ENCODE data around the gene ACACB.

The ACACB gene

DNA sequence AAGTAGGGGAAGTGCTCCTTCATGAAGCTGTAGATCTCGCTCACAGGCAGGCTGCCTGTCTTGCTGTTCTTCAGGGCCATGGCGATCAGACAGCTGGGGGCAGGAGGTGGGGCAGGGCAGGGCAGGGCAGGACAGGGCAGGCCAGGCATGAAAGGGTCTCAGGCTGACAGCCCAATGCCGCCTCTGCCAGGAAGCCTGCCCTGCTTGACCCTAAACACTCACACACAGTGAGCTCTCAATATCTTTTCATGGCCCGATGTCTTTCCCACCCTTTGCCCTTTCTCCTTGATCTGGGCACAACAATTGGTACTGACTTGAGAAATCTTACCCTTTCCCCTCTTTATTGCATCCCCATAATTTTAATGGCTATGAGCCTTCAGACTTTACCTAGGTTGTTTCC, 170.3 kb downstream of the ACACB start:
- DNase-seq, result no peak

DNA sequence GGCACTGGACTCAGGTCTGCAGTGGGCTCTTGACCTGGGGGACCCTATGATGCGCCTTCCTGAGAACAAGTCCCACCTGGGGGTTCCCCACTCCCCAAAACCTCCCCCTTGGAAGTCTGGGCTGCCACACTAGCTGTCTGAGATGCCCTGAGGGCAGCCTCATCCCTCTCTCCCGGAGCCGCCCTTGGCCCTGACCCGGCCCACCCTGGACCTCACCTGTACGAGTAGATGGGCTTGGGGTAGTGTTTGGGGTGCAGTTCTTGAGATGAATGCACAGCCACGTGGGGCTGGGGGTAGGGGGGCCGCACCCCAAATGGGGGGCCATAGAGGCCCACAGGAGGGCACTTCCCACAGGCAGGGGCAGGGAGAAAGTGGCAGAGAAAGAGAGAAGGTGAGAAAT, 170.8 kb downstream of the ACACB start:
- no peak for DNase-seq

DNA sequence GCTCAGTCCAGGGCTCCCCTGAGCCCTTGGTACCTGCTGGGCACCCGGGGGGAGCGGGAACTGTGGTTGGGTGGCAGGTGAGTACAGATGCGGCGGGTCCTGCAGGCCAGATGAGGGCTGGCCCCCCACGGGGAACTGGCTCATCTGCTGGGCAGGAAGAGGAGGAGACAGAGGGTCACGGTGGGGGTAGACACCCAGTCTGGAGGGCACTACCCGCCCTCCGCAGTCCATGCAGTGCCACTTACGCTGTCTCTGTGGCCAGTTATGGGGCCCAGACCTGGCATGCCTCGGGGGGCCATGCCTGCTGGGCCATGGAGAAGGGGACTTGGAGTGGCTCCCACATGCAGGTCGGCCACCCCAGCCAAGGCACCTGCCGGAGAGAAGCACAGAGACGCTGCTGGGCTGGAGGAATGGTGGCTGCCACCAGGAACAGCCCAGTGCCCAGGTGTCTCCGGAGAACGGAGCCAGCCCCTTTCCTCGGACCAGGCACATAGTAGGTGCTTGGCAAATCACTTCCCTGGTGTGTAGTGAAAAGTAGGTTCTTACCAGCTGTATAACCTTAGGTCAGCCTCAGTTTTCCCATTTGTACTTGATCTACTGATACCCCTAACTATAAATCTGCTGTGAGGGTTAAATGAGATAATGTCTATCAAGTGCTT, 171.6 kb downstream of the ACACB start:
- no peak for DNase-seq

DNA sequence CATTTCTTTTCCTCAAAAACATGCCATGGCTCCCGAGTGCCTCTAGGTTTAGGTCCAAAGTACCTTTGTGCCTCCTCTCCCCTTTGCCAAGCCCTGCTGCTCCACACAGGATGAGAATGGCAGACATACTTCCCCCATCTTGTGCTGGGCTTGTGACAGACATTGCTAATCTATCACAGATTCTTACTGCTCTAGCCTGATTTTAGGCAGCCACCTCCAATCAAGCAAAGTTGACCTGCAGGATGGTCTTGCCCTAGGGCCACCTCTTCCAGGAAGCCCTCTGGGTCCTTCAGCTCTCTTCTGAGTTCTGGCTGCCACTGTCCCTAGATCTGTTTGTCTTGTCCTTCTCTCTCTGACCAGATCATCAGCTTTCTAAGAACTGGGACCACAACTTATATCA, 172.2 kb downstream of the ACACB start:
- no peak for DNase-seq

DNA sequence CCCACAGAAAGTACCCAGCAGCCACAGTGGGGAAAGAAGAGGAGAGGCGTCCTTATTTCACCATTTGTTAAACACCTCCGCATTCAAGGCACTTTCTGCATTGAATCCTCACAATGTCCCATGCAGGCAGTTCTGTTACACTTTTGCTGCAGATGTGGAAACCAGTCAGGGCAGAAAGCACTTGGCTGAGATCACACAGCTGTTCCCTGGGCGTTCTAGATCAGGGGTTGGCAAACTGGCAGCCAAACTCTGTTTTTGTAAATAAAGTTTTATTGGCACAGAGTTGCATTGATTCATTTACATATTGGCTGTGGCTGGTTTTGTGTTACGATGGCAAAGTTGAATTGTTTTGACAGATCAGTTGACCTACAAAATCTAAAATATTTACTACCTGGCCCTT, 172.6 kb downstream of the ACACB start:
- no peak for DNase-seq

DNA sequence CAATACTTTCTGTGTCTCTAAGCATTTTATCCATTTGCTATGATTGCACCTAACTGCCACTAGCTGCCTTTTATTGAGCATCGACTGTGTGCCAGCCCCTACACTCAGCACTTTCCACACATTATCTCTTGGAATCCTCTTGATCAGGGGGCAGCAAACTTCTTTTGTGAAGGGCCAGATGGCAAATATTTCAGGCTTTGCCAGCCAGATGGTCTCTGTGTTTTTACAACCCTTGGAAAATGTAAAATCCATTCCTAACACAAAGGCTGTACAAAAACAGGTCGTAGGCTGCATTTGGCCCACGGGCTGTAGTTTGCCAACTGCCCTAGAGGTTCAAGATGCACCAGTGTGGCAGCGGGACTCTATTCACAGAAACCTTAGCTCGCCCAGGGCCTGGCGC, 173.2 kb downstream of the ACACB start:
- DNase-seq, result no peak

DNA sequence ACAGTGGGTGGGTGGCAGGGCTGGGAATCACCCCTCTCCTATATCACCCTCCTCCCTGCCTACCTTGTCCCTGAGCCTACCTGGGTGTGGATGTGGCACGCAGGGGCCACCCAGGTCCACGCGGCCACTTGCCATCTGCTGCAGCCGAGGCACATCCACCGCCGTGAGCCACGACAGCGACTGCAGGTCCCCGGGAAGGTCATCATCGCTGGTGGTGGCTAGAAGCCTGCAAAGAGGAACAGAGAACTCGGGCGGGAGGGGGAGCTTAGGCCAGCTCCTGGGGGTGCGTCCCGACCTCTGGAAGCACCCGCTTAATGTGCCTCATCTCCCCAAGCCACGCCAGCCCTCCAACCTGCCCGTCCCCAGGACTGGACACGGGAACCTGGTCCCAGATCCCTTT, 173.7 kb downstream of the ACACB start:
- no peak for DNase-seq

DNA sequence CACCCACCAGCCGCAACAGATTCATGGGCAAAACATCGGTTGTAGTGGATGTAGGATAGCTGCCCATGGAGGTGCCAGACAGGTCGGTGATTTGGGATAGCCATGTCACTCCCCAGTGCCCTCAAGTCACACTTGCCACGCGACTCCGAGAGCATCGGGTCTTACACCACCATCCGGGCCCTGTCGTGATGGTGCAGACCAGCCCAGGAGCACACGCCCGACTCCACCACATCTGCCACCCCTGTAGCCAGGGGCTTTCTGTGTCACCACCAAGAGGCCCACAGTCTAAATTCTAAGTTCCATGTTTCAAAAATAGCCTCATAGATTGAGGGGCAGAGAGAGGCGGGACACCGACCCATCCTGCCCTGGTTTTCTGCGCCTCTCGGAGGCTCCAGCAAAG, 174.7 kb downstream of the ACACB start:
- DNase-seq, result no peak

DNA sequence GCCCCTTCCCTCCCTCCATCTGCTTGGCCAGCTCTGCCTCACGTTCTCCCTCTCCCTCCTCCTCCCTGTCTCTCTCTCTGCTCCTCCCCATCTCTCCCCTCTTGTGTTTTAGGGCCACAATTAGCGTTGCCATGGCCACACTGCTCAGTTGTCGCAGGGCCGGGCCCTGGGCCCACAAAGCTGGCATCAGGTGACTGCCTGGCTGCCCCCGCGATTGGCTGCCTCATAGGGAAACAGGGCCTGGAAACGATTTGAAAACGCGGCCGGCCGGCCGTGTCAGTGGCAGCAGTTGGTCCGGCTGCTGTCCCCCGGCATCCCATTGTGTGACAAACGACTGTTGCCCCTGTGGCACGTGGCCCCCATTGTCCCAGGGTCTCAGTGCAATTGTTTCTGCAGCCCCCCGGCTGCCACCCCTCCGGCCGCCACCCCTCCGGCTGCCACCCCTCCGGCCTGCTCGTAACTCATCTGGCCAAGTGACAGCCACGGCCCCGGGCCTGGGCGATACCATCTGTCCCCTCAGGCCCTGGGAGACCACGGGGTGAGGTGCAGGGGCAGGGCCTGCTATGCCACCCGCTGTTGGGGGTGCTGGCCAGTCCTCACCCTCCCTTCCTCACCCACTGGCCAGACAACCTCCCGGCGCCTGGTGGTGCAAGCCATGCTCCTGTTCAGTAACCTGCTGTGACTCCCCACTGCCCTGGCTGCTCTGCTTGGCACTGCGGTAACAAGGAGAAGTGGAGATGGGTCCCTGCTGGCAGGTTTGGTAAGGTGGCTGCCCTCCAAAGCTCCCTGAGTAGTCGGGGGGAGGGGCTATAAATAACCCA, 175.3 kb downstream of the ACACB start:
- DNase-seq, result no peak

DNA sequence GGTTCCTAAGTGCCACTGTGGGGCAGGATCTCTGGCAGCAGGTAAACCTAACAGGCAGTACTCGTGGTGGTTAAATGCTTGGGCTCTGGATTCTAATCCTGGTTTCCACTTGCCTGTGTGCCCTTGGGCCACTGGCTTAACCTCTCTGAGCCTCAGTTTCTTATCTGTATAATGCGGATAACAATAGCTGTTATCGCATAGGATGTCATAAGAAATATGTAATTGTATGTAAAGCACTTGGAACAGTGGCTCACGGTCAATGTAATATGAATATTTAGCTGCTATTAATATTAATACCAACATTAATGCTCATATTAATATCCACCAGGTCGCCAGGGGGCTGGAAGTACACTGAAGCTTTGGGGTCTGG, 175.9 kb downstream of the ACACB start:
- DNase-seq, result no peak

DNA sequence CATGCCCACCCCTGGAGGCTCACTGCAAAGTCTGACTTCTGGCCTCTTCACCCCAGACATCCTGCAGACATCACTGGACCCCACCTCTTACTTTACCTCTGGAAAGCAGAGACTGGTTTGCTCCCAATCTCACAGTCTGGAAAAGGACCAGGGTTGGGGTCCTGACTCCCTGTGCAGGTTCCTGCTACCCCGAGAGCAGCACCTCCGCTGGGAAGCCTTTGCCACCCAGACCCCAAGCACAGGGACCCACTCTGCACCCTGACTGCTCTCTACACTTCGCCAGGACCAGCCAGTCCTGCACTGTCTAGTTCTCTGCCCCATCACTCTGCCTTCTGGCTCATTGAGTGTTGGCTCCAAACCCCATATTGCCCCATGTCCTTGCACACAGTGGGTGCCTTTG, 176.7 kb downstream of the ACACB start:
- no peak for DNase-seq

DNA sequence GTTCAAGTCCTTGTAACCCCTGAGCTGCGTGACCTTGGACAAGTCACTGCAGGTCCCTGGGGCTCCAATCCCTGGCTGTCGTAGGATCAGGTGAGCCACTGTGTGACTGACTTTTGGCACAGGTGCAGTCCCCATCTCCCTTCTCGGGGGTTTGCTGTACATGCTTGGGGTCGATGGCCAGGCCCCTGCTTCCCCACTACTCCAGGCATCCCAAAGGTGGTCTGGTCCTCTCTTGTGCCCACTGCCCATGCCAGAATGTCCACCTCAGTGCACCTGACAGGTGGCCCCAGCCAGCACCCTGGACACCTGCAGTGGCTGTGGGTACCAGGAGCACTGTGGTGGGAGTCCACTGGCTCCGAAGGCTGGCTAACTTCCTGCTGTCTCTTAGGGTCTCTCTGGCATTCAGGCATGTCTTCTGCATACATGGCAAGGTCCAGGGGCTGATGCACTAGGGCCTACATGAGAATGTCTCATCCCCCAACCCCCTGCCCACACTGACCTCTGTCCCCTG, 178.0 kb downstream of the ACACB start:
- DNase-seq, result no peak

DNA sequence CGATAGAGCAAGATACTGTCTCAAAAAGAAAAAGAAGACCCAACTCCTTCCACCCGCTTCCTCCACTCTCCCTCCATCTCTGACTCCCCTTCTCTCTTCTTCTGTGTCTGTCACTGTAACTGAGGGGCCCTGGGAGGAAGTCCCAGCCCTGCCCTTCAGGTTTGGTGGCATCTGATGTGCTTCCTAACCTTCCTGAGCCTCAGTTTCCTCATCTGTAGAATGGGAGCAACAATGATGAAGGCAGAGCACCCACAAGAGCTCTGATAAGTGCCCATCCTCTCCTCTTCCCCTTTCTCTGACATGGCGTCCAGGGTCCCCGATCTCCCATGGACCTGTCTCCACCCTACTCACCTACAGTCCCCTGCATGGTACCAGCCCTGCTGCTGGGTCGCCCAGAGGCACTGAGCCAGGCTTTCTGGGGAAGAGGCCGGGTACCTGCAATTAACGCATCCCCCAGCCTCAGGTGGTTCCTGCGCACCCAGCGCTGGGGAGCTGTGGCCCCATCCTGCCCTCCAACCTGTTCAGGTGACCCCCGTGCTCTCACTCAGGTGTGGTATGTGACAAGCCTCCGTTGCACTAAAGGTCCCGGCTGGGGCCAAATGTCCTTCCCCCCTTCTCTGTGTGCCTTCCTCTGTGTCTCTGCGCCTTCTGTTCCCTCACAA, 179.5 kb downstream of the ACACB start:
- no peak for DNase-seq

DNA sequence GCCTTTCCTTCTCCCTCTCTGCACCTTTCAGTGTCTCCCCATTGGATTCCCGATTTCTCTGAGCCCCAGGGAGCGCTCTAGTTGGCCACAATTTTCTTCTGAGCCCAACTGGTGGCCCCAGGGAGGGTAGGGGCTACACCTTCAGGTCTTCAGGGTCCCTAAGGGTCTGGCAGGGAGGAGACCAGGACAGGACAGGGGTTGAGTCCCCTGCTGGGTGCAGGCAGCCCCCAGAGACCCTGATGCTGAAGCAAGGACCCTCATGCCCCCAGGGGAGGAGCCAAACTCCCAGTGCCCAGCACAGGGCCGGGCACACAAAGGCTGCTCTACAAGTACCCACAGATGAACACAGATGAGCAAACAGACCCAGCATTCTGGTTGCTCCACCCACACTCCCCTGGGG, 180.0 kb downstream of the ACACB start:
- DNase-seq, result no peak

DNA sequence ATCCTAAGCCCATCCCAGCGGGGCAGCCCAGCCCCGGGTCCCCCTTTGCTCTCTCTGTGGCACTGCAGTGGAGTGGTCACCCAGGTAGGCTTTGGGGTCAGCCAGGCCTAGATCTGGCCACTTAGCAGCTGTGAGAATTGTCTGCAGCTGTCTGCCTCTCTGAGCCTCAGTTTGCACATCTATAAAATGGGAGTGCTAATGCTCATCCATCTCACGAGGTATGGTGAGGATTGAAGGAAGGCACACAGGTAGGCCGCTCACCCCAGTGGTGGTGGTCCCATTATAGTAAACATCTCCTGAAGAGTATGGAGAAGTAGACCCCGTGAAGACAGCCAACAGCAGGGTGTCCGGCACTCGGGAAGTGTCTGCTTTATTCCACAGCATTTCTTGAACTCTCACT, 183.5 kb downstream of the ACACB start:
- no peak for DNase-seq

DNA sequence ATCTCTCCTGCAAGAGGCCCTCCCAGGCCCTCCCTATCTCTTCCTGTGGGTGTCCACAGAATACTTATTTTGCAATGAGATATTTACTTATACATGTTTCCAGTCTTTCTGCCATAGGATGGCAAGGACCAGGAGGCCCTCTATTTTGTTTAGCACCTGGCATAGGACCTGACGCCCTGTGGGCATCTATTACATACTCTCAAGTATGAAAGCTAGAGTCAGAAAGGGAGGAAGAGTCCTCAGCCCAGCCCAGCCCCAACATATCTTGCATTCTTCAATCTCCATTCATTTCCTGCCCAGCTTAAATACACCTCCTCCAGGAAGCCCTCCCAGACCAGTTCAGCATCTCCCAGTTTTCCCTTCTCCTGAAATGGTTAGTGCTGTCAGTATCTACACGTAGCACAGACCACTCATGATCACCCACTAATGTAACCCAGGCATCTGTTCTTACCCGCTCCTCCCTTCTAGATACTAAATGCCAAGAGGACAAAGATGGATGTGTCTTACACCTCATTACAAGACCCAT, 185.3 kb downstream of the ACACB start:
- DNase-seq, result no peak

DNA sequence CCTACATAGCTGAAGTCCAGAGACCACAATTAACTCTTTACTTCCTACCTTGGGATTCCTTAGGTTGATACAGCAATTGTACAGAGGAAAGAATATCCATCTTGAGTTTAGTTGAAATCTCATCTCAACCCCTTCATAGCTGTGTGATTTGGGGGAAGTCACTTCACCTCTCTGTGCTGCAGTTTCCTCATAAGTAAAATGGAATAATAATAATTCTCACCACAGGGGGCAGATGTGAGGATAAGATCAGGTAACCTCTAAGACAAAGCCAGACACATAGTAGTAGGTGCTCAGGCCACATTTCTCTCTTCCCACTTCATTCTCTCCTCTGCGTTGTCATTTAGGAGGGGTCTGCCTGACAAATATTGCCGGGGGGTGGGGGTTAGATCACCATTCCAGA, 186.0 kb downstream of the ACACB start:
- DNase-seq, result no peak

DNA sequence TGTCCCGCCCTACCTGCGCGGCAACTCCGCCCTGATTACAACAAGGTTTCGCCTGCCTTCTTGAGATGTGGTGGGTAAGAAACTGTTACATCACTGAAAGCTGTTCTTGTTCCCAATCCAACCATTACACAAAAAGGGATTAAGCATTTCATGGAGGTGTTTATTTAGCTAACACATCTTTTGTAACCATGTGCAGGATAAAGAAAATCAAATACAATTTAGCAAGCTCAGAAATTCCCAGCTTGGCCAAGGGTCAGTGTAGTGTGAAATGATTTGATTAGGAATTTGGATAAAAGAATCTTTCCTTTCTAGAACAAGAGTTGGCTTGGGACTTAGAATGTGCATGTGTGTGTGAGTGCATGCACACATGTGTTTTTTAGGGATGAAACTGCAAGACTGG, 186.4 kb downstream of the ACACB start:
- no peak for DNase-seq

DNA sequence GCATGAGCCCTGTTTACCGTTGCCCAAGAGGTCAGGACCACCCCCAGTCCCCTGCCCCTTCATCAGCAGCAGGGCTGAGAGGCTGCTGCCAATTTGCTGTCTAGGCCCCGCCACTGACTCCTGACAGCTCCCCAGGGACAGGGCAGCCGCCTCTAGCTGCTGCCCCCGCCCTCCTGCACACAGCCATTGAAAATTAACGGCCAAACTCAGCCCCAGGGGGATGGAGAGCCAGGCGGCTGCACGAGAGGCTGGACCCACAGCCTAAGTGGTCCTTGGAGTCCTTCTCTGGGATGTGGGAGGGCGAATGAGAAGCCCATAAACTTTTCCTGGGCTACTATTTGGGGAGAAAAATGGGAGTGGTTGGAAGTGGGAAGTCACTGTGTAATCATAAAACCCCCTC, 188.1 kb downstream of the ACACB start:
- DNase-seq, result no peak

DNA sequence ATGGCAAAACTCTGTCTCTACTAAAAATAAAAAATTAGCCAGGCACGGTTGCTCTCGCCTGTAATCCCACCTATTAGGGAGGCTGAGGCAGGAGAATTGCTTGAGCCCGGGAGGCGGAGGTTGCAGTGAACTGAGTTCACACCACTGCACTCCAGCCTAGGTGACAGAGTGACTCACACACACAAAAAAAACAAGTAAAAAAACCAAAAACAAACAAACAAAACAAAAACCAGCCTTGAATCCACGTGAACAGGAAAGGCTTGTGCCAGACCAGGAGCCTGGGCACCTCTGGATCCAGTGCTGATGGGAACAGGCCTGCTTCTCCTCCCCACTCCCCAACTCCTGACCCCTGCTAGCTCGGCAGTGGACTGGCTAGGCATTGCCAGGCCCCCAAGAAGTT, 189.2 kb downstream of the ACACB start:
- no peak for DNase-seq

DNA sequence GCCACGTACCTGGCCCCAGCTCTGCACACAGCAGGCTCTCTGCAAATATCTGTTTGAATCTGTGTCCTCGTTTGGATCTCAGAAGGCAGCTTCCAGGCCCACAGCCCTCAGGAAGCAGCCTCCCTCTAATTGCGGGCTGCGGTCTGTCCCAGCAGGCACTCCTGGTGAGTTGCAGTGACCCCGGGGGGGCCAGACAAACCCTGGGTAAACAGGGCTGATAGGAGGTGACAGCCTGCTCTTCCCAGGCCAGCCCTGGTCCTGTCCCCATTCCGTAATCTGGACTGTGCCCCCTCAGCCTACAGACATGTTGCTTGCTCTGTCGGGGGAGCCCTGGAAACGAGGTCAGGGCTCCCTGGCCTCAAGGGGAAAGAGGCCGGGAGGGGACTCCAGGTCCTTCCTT, 190.7 kb downstream of the ACACB start:
- no peak for DNase-seq

DNA sequence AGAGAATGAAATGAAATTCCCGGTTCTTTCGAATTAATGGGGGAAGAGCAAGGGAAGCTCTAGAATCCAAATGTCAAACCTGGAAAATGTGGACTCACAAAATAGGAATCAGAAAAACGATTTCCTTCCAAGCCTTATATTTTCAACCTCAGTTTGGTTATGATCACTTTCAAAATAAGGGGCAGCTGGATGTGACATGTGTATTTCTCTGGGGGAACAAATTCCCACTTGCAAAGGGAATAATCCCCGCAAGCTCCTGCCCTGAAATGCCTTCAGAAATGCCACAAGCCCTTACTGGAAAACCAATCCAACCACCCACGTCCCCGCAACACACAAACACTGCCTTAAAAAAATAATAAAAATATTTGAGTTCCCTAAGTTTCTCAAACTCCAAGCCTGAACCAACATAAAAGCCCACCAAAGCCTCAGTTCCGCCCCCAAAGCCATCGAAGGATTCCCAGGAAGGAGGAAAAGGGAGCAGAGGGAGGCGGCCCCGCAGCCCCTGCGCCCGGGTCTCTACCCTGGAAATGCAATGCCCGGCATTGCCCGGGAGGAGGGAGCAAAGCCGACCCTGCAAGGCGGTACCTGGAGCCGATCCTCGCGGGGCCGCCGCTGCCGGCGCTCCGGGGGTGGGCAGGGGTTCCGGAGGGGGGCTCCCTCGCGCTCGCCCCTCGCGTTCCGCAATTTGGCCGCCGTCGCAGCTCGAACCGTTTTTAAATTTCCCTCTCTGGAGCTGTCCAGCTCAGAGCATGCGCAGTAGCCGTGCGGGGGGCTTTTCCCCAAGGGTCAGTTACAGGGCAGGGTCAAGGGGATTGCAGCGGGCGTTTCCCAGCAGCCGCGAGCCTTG, 192.4 kb downstream of the ACACB start, which contains the start of gene FOXN4:
TSS of gene FOXN4 (minus strand) at position 751 of the 847 bp plus-strand sequence. CDS start 963 bp downstream, outside the sequence.
- DNase-seq, result no peak

Data from KG1 (cell line).